Hepatocyte (in vitro differentiated cells): ENCODE data around the gene ZFP62.

ENCODE experiments used
- CTCF ChIP-seq: fragments of 200-600 bp; sonication (generic); IDR thresholded peaks from 2 replicates; pipeline ENCODE4 v1.5.1; 2016; ENCODE audit warnings: antibody characterized with exemption, mild to moderate bottlenecking; ENCODE audit not compliant: poor library complexity
- EZH2 ChIP-seq: fragments of 200-600 bp; sonication (generic); IDR thresholded peaks from 2 replicates; pipeline ENCODE4 v1.6.1; 2016; ENCODE audit warnings: antibody characterized with exemption, mild to moderate bottlenecking, borderline replicate concordance
- EZH2phosphoT487 ChIP-seq: fragments of 200-600 bp; sonication (generic); IDR thresholded peaks from one replicate; pipeline ENCODE4 v1.6.1; 2018; ENCODE audit warnings: antibody characterized with exemption, mild to moderate bottlenecking, low read depth, moderate library complexity; ENCODE audit not compliant: unreplicated experiment, severe bottlenecking

- TF ChIP-seq CTCF: no peak
- no peak for TF ChIP-seq EZH2
- no peak for TF ChIP-seq EZH2phosphoT487
Measured at GRCh38 chr5:180813420-180813819, 47.7 kb downstream of the ZFP62 start.
